T1000 (cell line): Measurements from ENCODE around the gene SEC22B.
"Not testable (repeated sequence)": the region's sequence is repeated elsewhere in the genome, so short reads cannot be mapped to it uniquely, and the experiment has no call there.

Experiments
- DNase-seq: peaks from one replicate; lab custom pipeline; 2025; ENCODE audit warnings: mixed read lengths; lab: John Stamatoyannopoulos, UW

SEC22B gene

DNA sequence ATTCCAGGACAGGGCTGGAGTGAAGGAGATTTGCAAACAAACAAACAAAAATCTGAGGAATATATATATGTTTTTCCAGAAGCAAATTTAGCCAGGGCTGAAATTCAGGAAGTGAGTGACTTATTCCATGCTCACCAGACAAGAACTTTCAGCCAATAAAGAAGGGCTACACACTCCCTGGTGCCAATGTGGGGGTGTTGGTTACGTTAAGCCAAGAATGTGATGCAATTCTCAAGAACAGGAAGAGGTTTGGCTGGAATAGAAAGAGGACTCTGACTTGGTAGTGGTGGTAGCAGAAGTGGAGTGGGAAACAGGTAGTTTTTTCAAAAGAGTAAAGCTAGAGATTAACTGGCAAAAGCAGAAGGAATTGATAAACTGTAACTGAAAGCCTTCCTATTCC is 31.7 kb downstream of the SEC22B start:
- DNase-seq: not testable (repeated sequence)

DNA sequence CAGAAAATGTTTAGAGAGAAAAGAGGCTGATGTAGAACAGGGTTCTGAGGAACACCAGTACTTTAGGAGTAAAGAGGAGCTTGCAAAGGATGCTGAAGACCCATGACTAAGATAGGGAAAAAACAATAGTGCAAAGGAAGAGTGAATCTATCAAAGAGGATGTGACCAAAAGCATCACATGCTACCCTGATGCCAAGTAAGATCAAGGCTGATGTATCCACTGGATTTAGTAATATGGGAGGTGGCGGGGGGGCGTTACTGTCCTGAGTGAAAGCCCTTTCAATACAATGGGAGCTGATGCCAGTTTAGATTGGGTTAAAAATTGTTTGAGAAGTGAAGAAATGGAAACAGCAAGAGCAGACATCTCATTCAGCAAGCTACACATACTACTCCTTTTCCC is 32.2 kb downstream of the SEC22B start:
- not testable (repeated sequence) for DNase-seq

DNA sequence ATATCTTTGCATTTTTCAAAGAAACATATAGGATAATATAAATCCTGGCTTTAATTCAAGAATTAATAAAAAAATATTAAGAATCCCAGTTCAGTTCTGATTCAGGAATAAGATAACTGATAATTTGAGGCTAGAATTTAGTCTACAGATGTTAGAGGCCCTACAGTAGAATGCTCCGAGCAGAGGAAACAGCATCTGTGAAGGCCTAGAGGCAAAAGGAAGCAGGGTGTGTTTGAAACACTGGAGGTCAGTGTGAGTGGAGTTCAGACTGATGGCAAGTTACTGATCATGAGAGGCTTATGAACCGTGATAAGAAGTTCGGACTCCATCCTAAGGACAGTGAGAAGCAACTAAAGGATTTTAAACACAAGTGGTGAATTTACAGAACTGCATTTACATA is 33.0 kb downstream of the SEC22B start:
- not testable (repeated sequence) for DNase-seq

DNA sequence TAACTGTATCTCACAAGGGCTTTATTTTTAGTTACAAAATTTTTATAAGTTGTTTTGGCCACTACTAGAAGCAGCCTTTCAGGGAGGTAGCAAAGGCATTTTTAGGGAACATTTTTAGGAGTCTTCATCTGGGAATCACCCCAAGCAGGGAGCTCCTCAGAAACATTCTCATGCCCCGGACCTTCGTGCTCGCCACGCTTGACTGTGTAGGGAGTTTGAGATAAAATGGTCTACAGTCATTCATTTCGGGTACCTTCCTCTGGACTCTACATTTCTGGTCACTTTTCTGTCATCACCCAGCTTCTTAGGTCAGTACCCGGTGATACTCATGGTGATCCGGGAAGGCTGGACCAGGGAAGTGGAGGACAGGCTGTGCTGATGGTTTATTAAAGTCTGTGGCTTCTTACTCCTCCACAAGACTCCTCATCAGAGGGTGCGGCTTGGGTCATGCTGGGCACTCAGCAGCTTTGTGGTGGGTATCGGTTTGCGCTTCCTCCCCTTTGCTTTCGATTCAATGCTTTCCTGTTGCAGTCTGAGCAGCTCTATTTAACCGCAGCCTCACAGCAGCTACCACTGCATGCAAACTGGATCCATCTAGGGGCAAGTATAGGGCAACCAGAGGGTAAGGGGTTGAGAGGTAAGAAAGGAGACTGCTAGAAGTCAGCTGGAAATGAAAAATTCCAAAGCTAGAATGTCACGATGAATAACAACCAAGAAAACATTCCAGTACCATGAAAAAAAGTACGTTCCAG is 33.6 kb downstream of the SEC22B start:
- peak; percentile 45 for DNase-seq

DNA sequence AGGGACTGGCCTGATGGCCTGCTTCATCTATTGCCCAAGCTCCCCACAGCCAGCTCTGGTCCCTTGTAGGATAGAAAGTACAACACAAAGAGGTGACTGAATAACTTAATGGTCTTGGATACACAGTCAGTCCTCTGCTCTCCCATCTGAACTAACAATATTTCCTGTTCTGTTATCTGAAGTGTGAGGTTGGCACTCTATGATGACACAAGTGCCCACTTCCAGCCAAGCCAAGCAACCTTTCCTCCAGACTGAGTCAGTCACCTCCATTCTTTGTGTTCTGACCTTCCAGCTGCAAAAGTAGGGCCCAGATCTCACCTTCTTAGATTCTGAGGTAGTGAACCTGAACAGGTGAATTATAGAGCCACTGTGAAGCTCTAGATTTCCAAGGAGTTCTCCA is 34.5 kb downstream of the SEC22B start:
- not testable (repeated sequence) for DNase-seq

DNA sequence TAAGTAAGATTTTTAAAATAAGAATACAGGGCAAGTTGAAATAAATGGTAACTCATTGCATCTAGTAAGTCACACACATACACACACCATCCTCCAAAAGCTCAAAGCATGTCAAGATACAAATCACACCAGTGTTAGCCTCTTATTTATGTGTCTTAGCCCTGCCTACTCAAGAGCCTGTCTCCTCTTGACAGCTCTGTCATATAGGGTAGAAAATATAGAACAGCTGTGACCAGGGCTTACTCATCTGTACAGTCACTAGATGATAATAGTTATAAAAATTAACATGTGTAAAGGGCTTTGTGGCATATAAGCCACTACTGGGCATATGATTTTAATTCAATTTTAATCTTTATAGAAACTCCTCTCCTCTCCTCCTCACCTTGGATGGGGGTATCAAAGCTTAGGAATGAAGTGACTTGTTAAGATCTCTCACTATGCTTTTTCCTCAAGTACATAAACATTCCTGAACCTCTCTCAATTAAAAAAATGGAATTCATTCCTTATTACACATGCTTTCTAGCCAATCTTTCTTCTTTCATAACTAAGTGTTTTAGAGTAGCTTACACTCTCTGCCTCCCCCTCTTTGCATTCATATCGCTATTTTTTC is 35.6 kb downstream of the SEC22B start:
- not testable (repeated sequence) for DNase-seq

DNA sequence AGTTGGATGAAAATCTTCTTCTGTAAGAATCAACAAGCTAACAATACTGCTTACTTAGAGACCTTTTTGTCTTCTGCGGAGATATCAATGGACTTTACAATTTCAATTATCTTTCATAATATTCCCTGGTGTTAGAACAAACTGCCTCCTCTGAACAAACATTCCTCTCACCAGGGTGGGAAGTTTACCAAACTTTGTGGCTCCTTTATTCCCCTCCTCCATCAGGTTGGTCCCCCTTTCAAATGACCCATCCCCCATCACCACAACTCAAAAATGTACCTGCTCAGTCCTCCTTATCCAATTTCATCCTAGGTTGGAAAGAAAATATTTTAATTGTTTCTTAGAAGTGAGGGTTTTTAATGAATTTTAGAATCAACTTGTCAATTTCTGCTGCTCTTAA is 40.2 kb downstream of the SEC22B start:
- DNase-seq: not testable (repeated sequence)

DNA sequence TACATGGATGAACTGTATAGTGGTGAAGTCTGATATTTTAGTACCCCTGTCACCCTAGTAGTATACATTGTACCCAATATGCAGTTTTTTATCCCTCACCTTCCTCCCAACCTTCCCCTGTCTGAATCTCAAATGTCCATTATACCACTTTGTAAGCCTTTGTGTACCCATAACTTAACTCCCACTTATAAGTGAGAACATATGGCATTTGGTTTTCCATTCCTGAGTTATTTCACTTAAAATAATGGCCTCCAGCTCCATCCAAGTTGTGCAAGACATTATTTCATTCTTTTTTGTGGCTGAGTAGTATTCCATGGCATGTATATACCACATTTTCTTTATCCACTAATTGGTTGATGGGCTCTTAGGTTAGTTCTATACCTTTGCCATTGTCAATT is 42.4 kb downstream of the SEC22B start:
- not testable (repeated sequence) for DNase-seq

DNA sequence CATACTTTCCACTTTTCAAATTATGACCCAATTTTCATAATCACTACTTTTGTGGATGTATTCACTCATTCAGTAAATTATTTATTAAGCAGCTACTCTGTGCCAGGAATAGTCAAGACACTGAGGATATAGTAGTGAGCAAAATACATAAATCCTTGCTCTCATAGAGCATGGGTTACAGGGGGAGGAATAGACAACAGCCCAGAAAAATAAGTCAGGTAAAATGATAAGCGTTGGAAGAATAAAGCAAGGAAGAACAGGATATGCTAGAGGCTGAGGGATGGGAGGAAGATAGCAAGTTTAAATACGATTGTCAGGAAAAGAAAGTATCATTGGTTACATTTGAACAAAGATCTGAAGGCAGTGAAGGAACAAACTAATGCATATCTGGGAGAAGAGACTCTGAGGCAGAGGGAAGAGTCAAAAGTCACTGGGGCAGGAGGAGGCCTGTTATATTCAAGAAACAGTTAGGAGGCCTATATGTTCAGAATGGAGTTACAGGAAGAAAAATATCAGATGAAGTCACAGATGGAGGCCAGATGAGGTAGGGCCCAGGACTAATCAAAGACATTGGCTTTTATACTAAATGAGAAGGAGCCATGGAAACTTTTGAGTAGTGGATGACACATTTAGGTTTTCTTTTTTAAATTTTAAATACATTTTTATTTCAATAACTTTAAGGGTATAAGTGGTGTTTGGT is 42.9 kb downstream of the SEC22B start:
- no peak for DNase-seq

DNA sequence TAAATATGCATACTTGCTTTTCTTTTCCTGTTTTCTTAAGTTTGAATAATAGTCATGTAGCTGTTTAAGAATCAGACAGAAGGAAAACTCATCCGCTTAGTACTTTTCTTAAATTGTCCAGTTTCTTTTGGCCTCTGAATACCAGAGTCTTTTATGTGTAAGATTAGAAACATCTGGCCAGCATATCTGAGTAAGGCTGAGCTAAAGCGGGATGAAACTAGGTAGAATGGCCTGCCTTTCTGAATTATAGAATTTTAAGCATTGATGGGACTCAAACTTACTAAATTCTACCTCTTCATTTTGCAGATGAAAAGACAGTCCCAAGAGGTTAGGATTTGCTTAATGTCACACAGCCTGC is 43.9 kb downstream of the SEC22B start:
- not testable (repeated sequence) for DNase-seq

DNA sequence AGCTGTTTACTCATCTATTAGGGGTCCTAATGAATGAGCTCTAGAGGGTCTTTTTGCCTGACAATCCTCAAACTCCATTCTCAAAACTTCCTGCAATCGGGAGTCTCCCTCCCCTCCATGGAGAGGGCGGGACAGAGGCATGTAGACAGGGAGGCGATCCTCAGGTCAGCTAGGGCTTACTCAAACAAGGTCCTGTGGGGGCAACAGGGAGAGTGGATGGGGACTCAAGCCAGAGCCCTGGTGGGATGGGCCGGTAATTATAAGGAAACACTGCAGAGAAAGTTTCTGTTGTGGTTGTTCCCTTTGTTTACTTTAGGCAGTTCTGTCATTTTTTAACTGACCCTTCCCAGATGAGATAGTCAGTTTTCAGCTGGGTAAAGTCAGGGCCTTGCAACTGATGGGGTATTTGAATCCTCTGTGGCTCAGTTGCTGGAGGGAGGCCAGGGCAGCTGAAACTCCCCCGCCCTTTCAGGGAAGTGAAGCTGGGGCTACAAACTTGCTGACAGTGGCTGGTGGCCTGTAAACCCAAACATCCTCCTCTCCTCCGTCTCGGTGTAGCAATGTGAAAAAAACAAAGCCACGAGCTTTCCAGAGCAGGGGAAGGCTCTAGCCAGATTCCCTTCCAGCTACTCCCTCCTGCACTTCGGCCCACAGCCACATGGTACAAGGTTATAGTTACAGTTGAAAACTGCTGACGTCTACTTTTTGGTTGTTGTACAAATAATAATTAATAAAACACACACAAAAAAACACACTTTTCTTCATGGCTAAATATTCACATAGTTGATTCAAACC is 44.5 kb downstream of the SEC22B start:
- not testable (repeated sequence) for DNase-seq

DNA sequence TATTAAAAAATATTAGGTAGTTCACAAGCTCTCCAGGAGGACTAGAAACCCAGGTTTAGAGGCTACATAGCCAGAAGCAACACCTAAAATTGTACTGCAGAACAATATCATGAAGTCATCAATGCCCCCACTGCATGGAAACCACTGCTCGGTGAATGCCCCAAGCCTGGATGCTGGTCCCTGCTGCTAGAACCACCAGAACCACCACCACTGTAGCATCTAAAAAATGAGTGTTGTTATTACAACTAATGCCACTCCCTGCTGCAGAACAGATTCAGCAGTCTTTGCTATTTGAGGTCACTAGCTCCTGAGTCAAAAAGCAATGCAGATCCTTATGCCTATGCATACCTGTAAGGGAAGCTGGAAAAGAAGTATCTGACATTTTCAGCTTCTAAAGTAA is 48.4 kb downstream of the SEC22B start:
- not testable (repeated sequence) for DNase-seq

DNA sequence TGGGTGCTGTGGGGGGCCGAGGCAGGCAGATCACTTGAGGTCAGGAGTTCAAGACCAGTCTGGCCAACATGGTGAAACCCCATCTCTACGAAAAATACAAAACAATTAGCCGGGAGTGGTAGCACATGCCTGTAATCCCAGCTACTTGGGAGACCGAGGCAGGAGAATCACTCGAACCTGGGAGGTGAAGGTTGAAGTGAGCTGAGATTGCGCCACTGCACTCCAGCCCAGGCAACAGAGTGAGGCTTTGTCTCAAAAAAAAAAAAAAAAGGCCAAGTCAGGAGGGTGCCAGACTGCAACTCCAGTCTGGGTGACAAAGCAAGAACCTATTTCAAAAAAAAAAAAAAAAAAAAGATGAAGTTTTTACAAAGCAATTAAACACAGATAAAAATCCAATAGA is 50.1 kb downstream of the SEC22B start:
- DNase-seq: not testable (repeated sequence)

DNA sequence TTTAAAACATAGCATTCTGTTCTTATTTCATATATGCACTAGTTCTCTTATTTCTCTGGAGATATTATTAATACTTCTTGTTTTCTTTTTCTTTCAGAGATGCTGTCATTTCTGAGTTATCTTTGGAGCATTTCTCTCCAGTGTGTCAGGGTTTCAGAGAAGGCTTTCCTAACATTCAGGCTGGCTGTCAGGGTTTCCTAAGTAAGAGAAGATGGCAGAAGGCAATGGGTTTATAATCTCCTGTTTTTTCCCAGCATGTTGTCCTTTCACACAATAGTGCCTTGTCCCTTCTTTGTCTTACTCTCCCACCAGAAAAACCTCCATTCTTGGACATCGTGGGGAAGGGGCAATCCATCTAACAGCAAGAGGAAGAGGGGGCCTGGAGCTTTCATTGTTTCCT is 51.7 kb downstream of the SEC22B start:
- not testable (repeated sequence) for DNase-seq

DNA sequence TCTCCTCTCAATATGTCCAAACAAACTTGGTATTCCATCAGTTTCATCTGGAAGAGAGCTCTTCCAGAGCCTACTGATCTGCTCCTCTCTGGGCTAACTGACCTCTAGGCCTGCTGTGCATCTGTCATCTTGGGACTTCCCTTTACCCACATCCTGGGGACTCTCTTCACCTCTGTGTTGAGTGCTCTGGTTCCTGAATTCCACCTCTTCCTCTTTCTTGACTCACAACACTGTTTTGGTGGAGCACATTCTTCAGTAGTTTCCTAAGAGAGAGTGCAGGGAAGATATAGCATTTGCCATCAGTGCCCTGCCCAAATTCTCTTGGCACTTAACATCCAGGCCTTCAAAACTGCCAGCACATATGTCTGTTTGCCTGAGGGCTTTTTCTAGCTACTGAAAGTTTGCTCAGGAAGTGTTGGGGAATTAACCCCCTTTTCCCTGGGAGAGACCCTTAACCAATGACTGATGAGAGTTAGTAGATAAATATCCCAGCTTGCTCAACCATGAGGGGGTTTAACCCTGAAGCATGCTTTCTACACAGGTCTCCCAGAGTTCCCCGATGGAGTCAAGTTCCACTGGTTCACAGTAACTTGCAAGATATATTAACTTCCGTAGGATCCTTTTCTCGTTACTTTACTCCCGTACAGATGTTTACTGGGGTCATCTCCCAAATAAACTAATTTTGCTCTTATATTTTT is 52.4 kb downstream of the SEC22B start:
- not testable (repeated sequence) for DNase-seq

DNA sequence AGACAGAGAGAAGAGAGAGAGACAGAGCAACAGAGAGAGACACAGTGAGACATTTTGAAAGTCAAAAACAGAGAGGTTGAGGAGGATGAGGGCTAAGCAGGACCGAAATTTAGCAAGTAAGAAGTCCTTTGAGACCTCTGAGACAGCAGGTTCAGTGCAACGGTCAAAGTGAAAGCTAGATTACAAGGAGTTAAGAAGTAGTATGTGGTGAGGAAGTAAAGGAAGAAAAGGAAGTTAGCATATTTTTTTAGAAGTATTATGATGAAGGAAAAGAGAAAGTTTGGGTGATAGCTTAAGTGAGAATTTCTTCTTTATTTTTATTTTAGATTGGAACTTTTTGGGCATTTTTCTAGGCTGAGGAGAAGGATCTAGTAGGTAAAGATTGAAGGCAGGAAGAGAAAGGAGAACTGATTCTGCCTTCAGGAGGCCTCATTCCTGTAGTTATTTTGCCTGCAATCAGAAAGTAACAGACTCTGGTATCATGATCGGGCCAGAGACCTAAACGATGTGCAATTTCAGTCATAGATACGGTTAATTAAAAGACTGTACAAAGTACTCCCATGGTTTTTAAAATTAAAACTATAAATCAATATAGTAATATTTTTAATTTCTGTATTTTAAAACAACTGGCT is 53.9 kb downstream of the SEC22B start:
- not testable (repeated sequence) for DNase-seq

DNA sequence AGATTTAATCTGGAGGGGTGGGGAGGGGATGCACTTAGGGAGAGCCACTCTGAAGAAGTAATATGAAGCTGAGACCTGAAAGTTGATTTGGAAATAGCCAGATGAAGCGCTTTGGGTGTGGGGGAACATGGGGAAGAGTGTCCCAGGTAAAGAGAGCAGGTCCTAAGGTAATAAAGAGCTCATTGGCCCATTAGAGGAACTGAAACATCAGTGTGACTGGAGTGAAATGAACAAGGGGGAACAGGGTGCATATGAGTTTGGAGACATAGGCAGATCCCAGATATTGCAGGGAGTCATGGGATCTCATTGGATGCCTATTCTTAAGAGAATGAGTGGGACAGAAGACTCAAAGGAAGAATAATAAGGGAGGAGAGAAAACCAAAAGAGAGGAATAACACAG is 54.5 kb downstream of the SEC22B start:
- DNase-seq: not testable (repeated sequence)

DNA sequence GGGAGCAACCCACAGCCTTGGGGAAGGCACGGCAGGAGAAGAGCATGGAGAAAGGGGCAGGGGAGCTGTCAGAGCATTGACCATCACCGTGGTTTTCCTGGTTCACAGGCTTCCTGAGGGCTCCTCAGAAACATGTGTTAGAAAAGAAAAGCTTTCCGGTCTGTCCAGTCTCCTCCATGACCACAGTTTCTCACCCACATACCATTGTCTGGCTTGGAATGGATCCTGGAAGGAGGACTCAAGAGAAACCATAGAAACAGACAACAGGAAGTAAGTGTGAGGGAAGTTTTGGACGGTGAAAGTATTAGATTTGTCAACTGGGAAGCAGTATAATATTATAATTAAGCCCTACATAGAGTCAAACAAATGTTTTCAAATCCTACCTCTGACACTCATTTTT is 55.8 kb downstream of the SEC22B start:
- not testable (repeated sequence) for DNase-seq

DNA sequence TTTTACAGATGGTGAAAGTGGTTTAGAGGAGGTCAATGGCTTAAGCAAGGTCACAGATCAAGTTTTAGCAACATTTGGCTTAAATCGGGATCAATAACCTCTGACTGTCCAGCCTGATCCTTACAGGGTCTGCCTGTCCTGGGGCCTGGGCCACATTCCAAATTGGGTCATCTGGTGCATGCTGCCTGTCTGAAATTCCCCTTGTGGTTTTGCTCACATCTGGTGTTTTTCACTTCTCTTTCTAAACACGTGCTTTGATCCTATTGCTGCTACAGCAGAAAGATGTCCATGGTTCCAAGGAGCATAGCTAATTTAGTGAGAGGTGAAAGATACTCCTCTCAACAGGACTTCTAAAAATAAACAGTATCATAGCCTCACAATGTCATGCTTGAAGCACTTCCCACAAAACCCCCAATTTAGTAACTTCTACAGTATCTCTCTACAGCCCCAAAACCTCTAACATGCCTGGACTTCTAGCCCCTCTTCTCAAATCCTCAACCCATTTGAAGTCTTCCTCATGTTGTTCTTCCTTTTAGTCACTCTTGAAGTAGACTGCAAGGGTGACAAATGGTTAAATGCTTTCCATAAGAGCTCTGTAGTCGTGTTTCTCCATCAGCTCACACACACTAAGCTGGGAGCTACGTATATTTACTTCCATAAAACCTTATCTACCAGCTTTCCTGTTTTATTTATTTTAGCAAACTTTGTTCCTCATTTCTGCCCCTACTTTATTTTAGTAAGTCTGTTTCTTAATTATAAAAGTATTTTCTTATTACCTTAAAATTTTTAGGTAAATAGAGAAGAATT is 58.7 kb downstream of the SEC22B start:
- not testable (repeated sequence) for DNase-seq

DNA sequence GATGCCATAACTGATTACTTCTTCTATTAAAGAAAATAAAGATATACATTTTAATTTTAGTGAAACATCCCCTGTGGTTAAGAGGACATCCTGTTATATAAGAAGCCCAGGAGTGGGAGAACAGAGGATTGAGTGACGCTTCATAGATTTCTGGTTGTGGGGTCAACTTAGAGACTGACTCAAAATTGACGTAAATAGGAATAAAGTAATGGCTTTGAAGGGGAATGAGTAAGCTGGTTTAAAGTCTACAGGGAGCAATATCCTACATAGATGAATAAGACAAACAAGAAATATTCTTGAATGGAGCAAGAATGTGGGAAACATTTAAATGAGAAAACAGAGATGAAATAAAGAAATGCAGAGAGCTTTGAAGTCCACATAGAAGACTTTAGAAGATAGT is 60.2 kb downstream of the SEC22B start:
- DNase-seq: not testable (repeated sequence)
